ENCODE measurements around the gene MXRA7.

GRCh38 chr17:76696763-76697701 lies 13.7 kb downstream of the MXRA7 start:
- TF ChIP-seq POLR2AphosphoS5 (IDR thresholded peaks at IDR 0.05): no peak
- no peak for TF ChIP-seq CTCF (IDR thresholded peaks at IDR 0.05)
- no peak for TF ChIP-seq POLR2A (IDR thresholded peaks at IDR 0.05)
